ENCODE data around the gene APBB1IP.
"Not testable (repeated sequence)": the region's sequence is repeated elsewhere in the genome, so short reads cannot be mapped to it uniquely, and the experiment has no call there.

DNA sequence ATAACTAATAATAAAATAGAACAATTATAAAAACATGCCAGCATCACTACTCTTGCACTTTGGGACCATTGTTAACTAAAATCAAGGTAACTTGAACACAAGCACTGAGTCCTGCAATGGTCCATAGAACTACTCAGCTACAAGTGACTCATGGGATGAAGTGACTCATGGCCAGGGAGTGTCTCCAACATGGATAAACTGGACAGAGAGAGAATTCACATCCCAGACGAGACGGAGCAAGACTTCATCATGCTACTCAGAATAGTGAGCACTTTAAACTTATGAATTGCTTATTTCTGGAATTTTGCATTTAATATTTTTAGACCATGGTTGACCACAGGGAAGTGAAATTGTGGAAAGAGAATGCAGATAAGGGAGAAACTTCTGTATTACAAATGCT lies 165.1 kb downstream of the APBB1IP start:
- TF ChIP-seq, protein P1, sequence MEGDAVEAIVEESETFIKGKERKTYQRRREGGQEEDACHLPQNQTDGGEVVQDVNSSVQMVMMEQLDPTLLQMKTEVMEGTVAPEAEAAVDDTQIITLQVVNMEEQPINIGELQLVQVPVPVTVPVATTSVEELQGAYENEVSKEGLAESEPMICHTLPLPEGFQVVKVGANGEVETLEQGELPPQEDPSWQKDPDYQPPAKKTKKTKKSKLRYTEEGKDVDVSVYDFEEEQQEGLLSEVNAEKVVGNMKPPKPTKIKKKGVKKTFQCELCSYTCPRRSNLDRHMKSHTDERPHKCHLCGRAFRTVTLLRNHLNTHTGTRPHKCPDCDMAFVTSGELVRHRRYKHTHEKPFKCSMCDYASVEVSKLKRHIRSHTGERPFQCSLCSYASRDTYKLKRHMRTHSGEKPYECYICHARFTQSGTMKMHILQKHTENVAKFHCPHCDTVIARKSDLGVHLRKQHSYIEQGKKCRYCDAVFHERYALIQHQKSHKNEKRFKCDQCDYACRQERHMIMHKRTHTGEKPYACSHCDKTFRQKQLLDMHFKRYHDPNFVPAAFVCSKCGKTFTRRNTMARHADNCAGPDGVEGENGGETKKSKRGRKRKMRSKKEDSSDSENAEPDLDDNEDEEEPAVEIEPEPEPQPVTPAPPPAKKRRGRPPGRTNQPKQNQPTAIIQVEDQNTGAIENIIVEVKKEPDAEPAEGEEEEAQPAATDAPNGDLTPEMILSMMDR (IDR thresholded peaks at IDR 0.05): not testable (repeated sequence)
- TF ChIP-seq NFYB (CRISPR knock-in tag; conservative IDR thresholded peaks at IDR 0.05; ENCODE audit: low read depth); ETV6 (CRISPR knock-in tag; IDR thresholded peaks at IDR 0.05); ZBTB21 (CRISPR knock-in tag; IDR thresholded peaks at IDR 0.05; ENCODE audit: borderline replicate concordance): not testable (repeated sequence)
